Uterus (tissue), 2 donors: ENCODE results near the gene CYCS.

ENCODE experiments used
- POLR2A ChIP-seq, 2 donors: fragments of 450-650 bp; IDR thresholded peaks; one replicate each; pipeline ENCODE4 v1.6.1; 2016; ENCODE audit warnings: antibody characterized with exemption in 2 of 2, mild to moderate bottlenecking in 1 of 2, moderate library complexity in 1 of 2
- TF ChIP-seq, protein P1 (sequence below), 4 experiments: fragments of 200-600 bp in 2 of 4; fragments of 450-650 bp in 2 of 4; sonication (generic) in 2 of 4; IDR thresholded peaks; one replicate each; pipeline ENCODE4 v1.5.1; 2016 to 2019; ENCODE audit warnings: antibody characterized with exemption in 4 of 4, mild to moderate bottlenecking in 2 of 4, moderate library complexity in 1 of 4

GRCh38 chr7:25126751-25127150, 1.7 kb upstream of the CYCS start:
- TF ChIP-seq, protein P1, sequence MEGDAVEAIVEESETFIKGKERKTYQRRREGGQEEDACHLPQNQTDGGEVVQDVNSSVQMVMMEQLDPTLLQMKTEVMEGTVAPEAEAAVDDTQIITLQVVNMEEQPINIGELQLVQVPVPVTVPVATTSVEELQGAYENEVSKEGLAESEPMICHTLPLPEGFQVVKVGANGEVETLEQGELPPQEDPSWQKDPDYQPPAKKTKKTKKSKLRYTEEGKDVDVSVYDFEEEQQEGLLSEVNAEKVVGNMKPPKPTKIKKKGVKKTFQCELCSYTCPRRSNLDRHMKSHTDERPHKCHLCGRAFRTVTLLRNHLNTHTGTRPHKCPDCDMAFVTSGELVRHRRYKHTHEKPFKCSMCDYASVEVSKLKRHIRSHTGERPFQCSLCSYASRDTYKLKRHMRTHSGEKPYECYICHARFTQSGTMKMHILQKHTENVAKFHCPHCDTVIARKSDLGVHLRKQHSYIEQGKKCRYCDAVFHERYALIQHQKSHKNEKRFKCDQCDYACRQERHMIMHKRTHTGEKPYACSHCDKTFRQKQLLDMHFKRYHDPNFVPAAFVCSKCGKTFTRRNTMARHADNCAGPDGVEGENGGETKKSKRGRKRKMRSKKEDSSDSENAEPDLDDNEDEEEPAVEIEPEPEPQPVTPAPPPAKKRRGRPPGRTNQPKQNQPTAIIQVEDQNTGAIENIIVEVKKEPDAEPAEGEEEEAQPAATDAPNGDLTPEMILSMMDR (IDR thresholded peaks at IDR 0.05) = no peak
- TF ChIP-seq POLR2A (IDR thresholded peaks at IDR 0.05) = no peak
